B cell (primary cell): ENCODE results near the gene CDC37L1. TPM values are rescaled to one million over a fixed set of nuclear protein-coding genes. Genes with fewer than 3 reads are reported as not detected.

ENCODE experiments used
- ATAC-seq: fragments of 200-7000 bp; cut with Tn5 transposase; one replicate; pipeline ENCODE4 v1.10.0; 2021; ENCODE audit warnings: low read depth, mild to moderate bottlenecking, moderate number of reproducible peaks, moderate library complexity
- CTCF ChIA-PET: fragments of 350-600 bp; sonication (Branson Sonifier 250); formaldehyde crosslinking; loops from one replicate; lab custom pipeline; 2021; ENCODE audit warnings: antibody characterized with exemption, inconsistent platforms; lab: Charles Lee
- POLR2A ChIA-PET: fragments of 350-600 bp; sonication (Branson Sonifier 250); formaldehyde crosslinking; loops from one replicate; lab custom pipeline; 2021; ENCODE audit warnings: antibody characterized with exemption; lab: Charles Lee
- DNase-seq: peaks from one replicate; pipeline ENCODE4 v3.0.0; 2013
- H2AFZ ChIP-seq: 2 replicates; pipeline ENCODE4 v1.6.1; 2012; ENCODE audit warnings: mild to moderate bottlenecking, low read depth, low read length; ENCODE audit not compliant: insufficient read depth, poor library complexity, severe bottlenecking
- H3K27ac ChIP-seq, 2 donors: 1 replicate in 1 of 2; 2 replicates in 1 of 2; pipeline ENCODE4 v1.5.1; 2012 to 2013; ENCODE audit warnings: low read length in 2 of 2, mild to moderate bottlenecking in 2 of 2, moderate library complexity in 1 of 2
- H3K27me3 ChIP-seq, 4 experiments: fragments of 200-600 bp in 1 of 4; sonication (generic) in 1 of 4; replicated peaks in 1 of 4; 1 replicate in 2 of 4; 2 replicates in 2 of 4; pipeline versions ENCODE4 v1.6.1 to v1.7.0; 2013 to 2016; ENCODE audit warnings: low read length in 3 of 4, mild to moderate bottlenecking in 2 of 4, mixed read lengths in 1 of 4, moderate library complexity in 1 of 4; ENCODE audit not compliant: insufficient read depth in 4 of 4, control insufficient read depth in 3 of 4; ENCODE audit errors: control extremely low read depth in 1 of 4
- H3K36me3 ChIP-seq, 2 experiments: replicated peaks in 1 of 2; 1 replicate in 1 of 2; 2 replicates in 1 of 2; pipeline versions ENCODE4 v1.6.1 to v1.7.1; 2013; ENCODE audit warnings: low read length in 1 of 2; ENCODE audit not compliant: insufficient read depth in 2 of 2, control insufficient read depth in 1 of 2; ENCODE audit errors: control extremely low read depth in 1 of 2, extremely low read depth in 1 of 2
- H3K4me1 ChIP-seq, 2 donors: fragments of 200-600 bp in 1 of 2; sonication (generic) in 1 of 2; 1 replicate in 1 of 2; 2 replicates in 1 of 2; pipeline versions ENCODE4 v1.5.1 to v1.6.1; 2013 to 2017; ENCODE audit warnings: low read length in 2 of 2; ENCODE audit not compliant: control insufficient read depth in 2 of 2, insufficient read depth in 2 of 2
- H3K4me2 ChIP-seq: replicated peaks from 2 replicates; pipeline ENCODE3; 2012; ENCODE audit warnings: mild to moderate bottlenecking, low read depth, low read length; ENCODE audit not compliant: poor library complexity, severe bottlenecking
- H3K4me3 ChIP-seq, 5 experiments: fragments of 200-600 bp in 1 of 5; sonication (generic) in 1 of 5; 1 replicate in 3 of 5; 2 replicates in 2 of 5; pipeline versions ENCODE4 v1.5.1 to v1.7.0; 2011 to 2016; ENCODE audit warnings: low read length in 4 of 5, mild to moderate bottlenecking in 4 of 5, low read depth in 2 of 5, control low read depth in 1 of 5, moderate library complexity in 1 of 5; ENCODE audit not compliant: insufficient read depth in 1 of 5; ENCODE audit errors: control extremely low read depth in 1 of 5, extremely low read depth in 1 of 5
- H3K79me2 ChIP-seq: fragments of 200-600 bp; sonication (generic); one replicate; pipeline ENCODE4 v1.6.0; 2016; ENCODE audit warnings: low read length; ENCODE audit not compliant: control insufficient read depth, insufficient read depth
- H3K9ac ChIP-seq: fragments of 200-600 bp; sonication (generic); 2 replicates; pipeline ENCODE4 v1.6.1; 2017; ENCODE audit warnings: mild to moderate bottlenecking, low read length, moderate library complexity
- H3K9me3 ChIP-seq, 3 donors: one replicate each; pipeline versions ENCODE4 v1.6.1 to v1.7.1; 2013; ENCODE audit warnings: low read length in 2 of 3; ENCODE audit not compliant: control insufficient read depth in 2 of 3, insufficient read depth in 1 of 3; ENCODE audit errors: control extremely low read depth in 1 of 3
- H4K20me1 ChIP-seq: 2 replicates; pipeline ENCODE4 v1.6.0; 2012; ENCODE audit warnings: mild to moderate bottlenecking, low read length; ENCODE audit not compliant: insufficient read depth, control insufficient read depth, poor library complexity, severe bottlenecking
- H3K27ac Mint-ChIP-seq: one replicate; pipeline ENCODE4 v1.8.0; 2021; ENCODE audit warnings: mixed read lengths
- H3K27me3 Mint-ChIP-seq: one replicate; pipeline ENCODE4 v1.8.0; 2021; ENCODE audit warnings: mixed read lengths
- H3K4me1 Mint-ChIP-seq: one replicate; pipeline ENCODE4 v1.8.0; 2021; ENCODE audit warnings: mixed read lengths
- H3K4me3 Mint-ChIP-seq: one replicate; pipeline ENCODE4 v1.8.0; 2021; ENCODE audit warnings: mixed read lengths
- H3K9me3 Mint-ChIP-seq: one replicate; pipeline ENCODE4 v1.8.0; 2022; ENCODE audit warnings: mixed read lengths; ENCODE audit not compliant: insufficient read depth
- EZH2 ChIP-seq: IDR thresholded peaks from 2 replicates; pipeline ENCODE4 v1.6.1; 2012; ENCODE audit warnings: borderline replicate concordance, low read depth, mild to moderate bottlenecking, moderate library complexity, low read length; ENCODE audit not compliant: insufficient read depth, poor library complexity, severe bottlenecking
- WGBS: methylation state at CpG from one replicate; pipeline ENCODE4 v1.1.5; 2013; ENCODE audit warnings: missing lambda C conversion rate; ENCODE audit not compliant: insufficient coverage; 5-methylcytosine and 5-hydroxymethylcytosine counted together
- intact Hi-C: fragments of 100-400 bp; cut with micrococcal nuclease; formaldehyde crosslinking; loops from one replicate; pipeline ENCODE4 v1.10.0; 2022
- polyA plus RNA-seq: library from polyadenylated mRNA; depleted of rRNA; stranded (reverse); fragments of >200 nt; gene quantifications from 2 replicates; pipeline ENCODE4 v1.2.3, GENCODE V29; 2012
- total RNA-seq, 2 donors: library from RNA; stranded (reverse); fragments of 120-200 nt in 1 of 2; gene quantifications; 1 replicate in 1 of 2; 2 replicates in 1 of 2; pipeline versions ENCODE4 v1.2.3 to v1.2.4, GENCODE V29; 2013 to 2022
- TF ChIP-seq, protein P1 (sequence below): fragments of 200-600 bp; IDR thresholded peaks from one replicate; pipeline ENCODE4 v1.8.0; 2022; ENCODE audit warnings: antibody characterized with exemption, mild to moderate bottlenecking

The CDC37L1 gene
- total and polyA plus RNA-seq, 2 donors (not counting 1 experiment from before 2014, with no cell fraction given), result 3.0 to 16.0 TPM

DNA sequence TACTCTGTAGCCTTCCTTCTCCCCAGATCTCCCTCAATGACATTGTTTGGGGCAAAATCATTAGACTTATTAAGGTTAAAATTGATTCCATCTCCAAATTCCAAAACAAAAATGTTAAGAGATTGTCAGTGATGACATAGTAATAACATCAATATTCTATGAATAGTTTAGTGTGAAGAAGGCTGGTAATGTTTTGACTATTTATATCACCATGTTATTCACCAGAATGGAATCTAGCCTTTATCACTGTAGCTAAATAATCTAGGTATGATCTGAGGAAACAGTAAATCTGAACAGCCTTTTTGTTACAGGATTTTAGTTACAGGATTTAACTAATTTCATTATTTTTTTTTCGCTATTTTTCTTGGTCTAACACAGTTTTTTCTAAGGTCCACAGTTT is 18.2 kb upstream of the CDC37L1 start:
- intact Hi-C loops, result loop anchor here (5.0 kb wide), 2 partner anchors 131 to 326 kb away; partner anchors contain the start of genes JAK2 and RCL1
- H3K4me1 Mint-ChIP-seq, result peaks cover 42% of the 10 kb centered on the region
- H3K27ac ChIP-seq, result no peak overlapping the region
- peaks cover 40 to 42% of the 10 kb centered on the region in 2 donors for H3K4me1 ChIP-seq
- TF ChIP-seq EZH2, result no peak
- TF ChIP-seq, protein P1, sequence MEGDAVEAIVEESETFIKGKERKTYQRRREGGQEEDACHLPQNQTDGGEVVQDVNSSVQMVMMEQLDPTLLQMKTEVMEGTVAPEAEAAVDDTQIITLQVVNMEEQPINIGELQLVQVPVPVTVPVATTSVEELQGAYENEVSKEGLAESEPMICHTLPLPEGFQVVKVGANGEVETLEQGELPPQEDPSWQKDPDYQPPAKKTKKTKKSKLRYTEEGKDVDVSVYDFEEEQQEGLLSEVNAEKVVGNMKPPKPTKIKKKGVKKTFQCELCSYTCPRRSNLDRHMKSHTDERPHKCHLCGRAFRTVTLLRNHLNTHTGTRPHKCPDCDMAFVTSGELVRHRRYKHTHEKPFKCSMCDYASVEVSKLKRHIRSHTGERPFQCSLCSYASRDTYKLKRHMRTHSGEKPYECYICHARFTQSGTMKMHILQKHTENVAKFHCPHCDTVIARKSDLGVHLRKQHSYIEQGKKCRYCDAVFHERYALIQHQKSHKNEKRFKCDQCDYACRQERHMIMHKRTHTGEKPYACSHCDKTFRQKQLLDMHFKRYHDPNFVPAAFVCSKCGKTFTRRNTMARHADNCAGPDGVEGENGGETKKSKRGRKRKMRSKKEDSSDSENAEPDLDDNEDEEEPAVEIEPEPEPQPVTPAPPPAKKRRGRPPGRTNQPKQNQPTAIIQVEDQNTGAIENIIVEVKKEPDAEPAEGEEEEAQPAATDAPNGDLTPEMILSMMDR, result no peak
- H3K27me3 ChIP-seq, result no peaks in the 10 kb centered on the region
- no CpG with 5 or more reads among the region's 1 CpG for WGBS
- H3K9me3 Mint-ChIP-seq, result no peaks in the 10 kb centered on the region
- no peaks in the 10 kb centered on the region for H3K36me3 ChIP-seq
- ATAC-seq, result no peak
- no peak overlapping the region for H3K27ac Mint-ChIP-seq
- ChIA-PET CTCF (no interaction called here), POLR2A (no interaction called here)
- no peak overlapping the region for H3K4me3 ChIP-seq
- no peaks in the 10 kb centered on the region for H4K20me1 ChIP-seq
- peak overlapping the region; percentile 85 for H3K4me2 ChIP-seq
- H3K79me2 ChIP-seq, result no peaks in the 10 kb centered on the region
- peaks cover 2% of the 10 kb centered on the region for H3K27me3 Mint-ChIP-seq
- H2AFZ ChIP-seq, result peak overlapping the region; percentile 80
- DNase-seq, result no peak
- H3K4me3 Mint-ChIP-seq, result no peak overlapping the region
- H3K9me3 ChIP-seq, result no peaks in the 10 kb centered on the region
- H3K9ac ChIP-seq, result no peak overlapping the region

DNA sequence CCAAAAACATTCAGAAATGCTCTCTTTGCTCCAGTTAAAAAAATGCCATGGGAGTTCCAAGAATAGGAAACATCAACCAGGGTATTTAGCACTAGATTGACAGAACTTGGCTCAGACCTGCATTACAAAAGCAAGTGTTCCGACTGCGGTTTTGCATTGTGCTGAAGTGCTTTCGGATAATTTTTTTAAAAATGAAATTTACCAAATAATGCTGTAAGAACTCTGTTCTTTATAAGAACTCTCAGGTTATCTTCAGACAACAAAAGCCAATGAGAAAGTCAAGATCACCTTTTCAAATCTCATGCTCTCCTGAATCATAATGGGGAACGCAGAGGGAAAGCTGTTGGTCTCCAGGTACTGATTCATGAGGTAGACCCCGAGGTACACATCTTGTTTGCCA is 17.8 kb upstream of the CDC37L1 start:
- H3K36me3 ChIP-seq, result no peaks in the 10 kb centered on the region
- no peaks in the 10 kb centered on the region for H3K9me3 ChIP-seq
- H3K9me3 Mint-ChIP-seq, result no peaks in the 10 kb centered on the region
- peak overlapping the region; percentile 85 for H3K4me2 ChIP-seq
- H3K9ac ChIP-seq, result peak overlapping the region; percentile 73
- no peaks in the 10 kb centered on the region for H3K79me2 ChIP-seq
- H3K4me3 ChIP-seq, result peak overlapping the region in 4 of 5 experiments; percentile 73 to 92 (median 76)
- H3K27me3 Mint-ChIP-seq, result peaks cover 6% of the 10 kb centered on the region
- H3K4me1 ChIP-seq, result peaks cover 45 to 47% of the 10 kb centered on the region in 2 donors
- CTCF ChIA-PET, result no interaction called here
- H4K20me1 ChIP-seq, result no peaks in the 10 kb centered on the region
- H3K27ac ChIP-seq, result peak overlapping the region; percentile 42 to 57
- POLR2A ChIA-PET, result no interaction called here
- no peak for DNase-seq
- H3K27ac Mint-ChIP-seq, result peak overlapping the region; percentile 91
- peaks cover 46% of the 10 kb centered on the region for H3K4me1 Mint-ChIP-seq
- intact Hi-C loops, result loop anchor here (1.0 to 5.0 kb wide), 4 partner anchors 18 to 326 kb away; partner anchors contain the start of genes AK3, CDC37L1, JAK2 and RCL1
- WGBS, result 0% methylated on average over 3 of the region's 5 CpGs
- peaks cover 0 to 1% (median 0%) of the 10 kb centered on the region in 4 experiments for H3K27me3 ChIP-seq
- no peak for ATAC-seq
- peak overlapping the region; percentile 80 for H2AFZ ChIP-seq
- no peak for TF ChIP-seq EZH2
- TF ChIP-seq, protein P1, result no peak
- peak overlapping the region; percentile 96 for H3K4me3 Mint-ChIP-seq
